HEK293 (cell line): Measurements from ENCODE around the gene HS1BP3.

ENCODE experiments used
- CTCF ChIA-PET: fragments of 350-600 bp; formaldehyde crosslinking; extraction: SDS; loops from one replicate; lab custom pipeline; 2021; ENCODE audit warnings: antibody characterized with exemption; lab: Yijun Ruan, JAX
- POLR2A ChIA-PET: fragments of 300-600 bp; formaldehyde crosslinking; extraction: SDS; loops from one replicate; lab custom pipeline; 2020; ENCODE audit warnings: antibody characterized with exemption, inconsistent platforms; lab: Yijun Ruan, JAX
- H3K27ac ChIP-seq: fragments of 200-500 bp; sonication (Bioruptor generic); 2 replicates; pipeline ENCODE4 v1.5.1; 2014; ENCODE audit warnings: low read depth, low read length, control low read depth, inconsistent platforms; ENCODE audit errors: extremely low read depth
- H3K36me3 ChIP-seq, 2 experiments: fragments of 200-500 bp in 1 of 2; sonication (Bioruptor generic) in 1 of 2; 1 replicate in 1 of 2; 2 replicates in 1 of 2; pipeline ENCODE4 v1.5.1; 2014 to 2017; ENCODE audit warnings: inconsistent platforms in 2 of 2, low read length in 2 of 2; ENCODE audit not compliant: control insufficient read depth in 2 of 2, insufficient read depth in 1 of 2
- H3K4me1 ChIP-seq: fragments of 200-500 bp; sonication (Bioruptor generic); 2 replicates; pipeline ENCODE4 v1.5.1; 2014; ENCODE audit warnings: mild to moderate bottlenecking, low read length, inconsistent platforms; ENCODE audit not compliant: control insufficient read depth, insufficient read depth
- H3K4me3 ChIP-seq: 2 replicates; pipeline ENCODE4 v1.5.1; 2011; ENCODE audit warnings: low read depth, mild to moderate bottlenecking, control low read depth, low read length, moderate library complexity
- H3K9me3 ChIP-seq: fragments of 200-500 bp; sonication (Bioruptor generic); 2 replicates; pipeline ENCODE4 v1.5.1; 2014; ENCODE audit warnings: low read depth, low read length, inconsistent platforms; ENCODE audit not compliant: control insufficient read depth, insufficient read depth
- CTCF ChIP-seq: fragments of 450-650 bp; formaldehyde crosslinking; IDR thresholded peaks from 2 replicates; pipeline ENCODE4 v1.5.1; 2016; ENCODE audit warnings: missing biosample characterization, missing genetic modification characterization
- EGR2 ChIP-seq: fragments of 450-650 bp; formaldehyde crosslinking; IDR thresholded peaks from 2 replicates; pipeline ENCODE4 v1.5.1; 2016; ENCODE audit warnings: low read depth, missing biosample characterization, missing genetic modification characterization
- GLIS2 ChIP-seq: fragments of 450-650 bp; formaldehyde crosslinking; IDR thresholded peaks from 2 replicates; pipeline ENCODE4 v1.5.1; 2016; ENCODE audit warnings: missing biosample characterization, missing genetic modification characterization
- TRIM28 ChIP-seq: IDR thresholded peaks from 2 replicates; pipeline ENCODE4 v1.6.1; 2011; ENCODE audit warnings: low read length, control low read depth, borderline replicate concordance
- ZFHX2 ChIP-seq: fragments of 450-650 bp; formaldehyde crosslinking; conservative IDR thresholded peaks from 2 replicates; pipeline ENCODE4 v1.5.1; 2016; ENCODE audit warnings: missing biosample characterization, missing genetic modification characterization
- ZNF138 ChIP-seq: fragments of 450-650 bp; formaldehyde crosslinking; IDR thresholded peaks from 2 replicates; pipeline ENCODE4 v1.5.1; 2016; ENCODE audit warnings: missing biosample characterization, missing genetic modification characterization, borderline replicate concordance
- ZNF221 ChIP-seq: fragments of 450-650 bp; formaldehyde crosslinking; IDR thresholded peaks from 2 replicates; pipeline ENCODE4 v1.5.1; 2017; ENCODE audit warnings: missing biosample characterization, missing genetic modification characterization, borderline replicate concordance
- ZNF416 ChIP-seq: fragments of 450-650 bp; formaldehyde crosslinking; IDR thresholded peaks from 2 replicates; pipeline ENCODE4 v1.5.1; 2016; ENCODE audit warnings: missing biosample characterization, missing genetic modification characterization
- ZNF449 ChIP-seq: fragments of 450-650 bp; formaldehyde crosslinking; IDR thresholded peaks from 2 replicates; pipeline ENCODE4 v1.5.1; 2017; ENCODE audit warnings: missing biosample characterization, mild to moderate bottlenecking, missing genetic modification characterization, moderate library complexity
- ZNF488 ChIP-seq: fragments of 450-650 bp; formaldehyde crosslinking; IDR thresholded peaks from 2 replicates; pipeline ENCODE4 v1.5.1; 2016; ENCODE audit warnings: missing biosample characterization, missing genetic modification characterization
- ZNF560 ChIP-seq: fragments of 450-650 bp; formaldehyde crosslinking; IDR thresholded peaks from 2 replicates; pipeline ENCODE4 v1.5.1; 2017; ENCODE audit warnings: missing biosample characterization, missing genetic modification characterization, borderline replicate concordance
- ZNF621 ChIP-seq: fragments of 450-650 bp; formaldehyde crosslinking; IDR thresholded peaks from 2 replicates; pipeline ENCODE4 v1.5.1; 2017; ENCODE audit warnings: missing biosample characterization, missing genetic modification characterization
- ZNF654 ChIP-seq: fragments of 450-650 bp; formaldehyde crosslinking; IDR thresholded peaks from 2 replicates; pipeline ENCODE4 v1.5.1; 2016; ENCODE audit warnings: low read depth, missing biosample characterization, missing genetic modification characterization
- ZNF658 ChIP-seq: fragments of 450-650 bp; formaldehyde crosslinking; IDR thresholded peaks from 2 replicates; pipeline ENCODE4; 2016; ENCODE audit warnings: missing biosample characterization, missing genetic modification characterization
- ZNF670 ChIP-seq: fragments of 450-650 bp; formaldehyde crosslinking; IDR thresholded peaks from 2 replicates; pipeline ENCODE4 v1.5.1; 2016; ENCODE audit warnings: missing biosample characterization, missing genetic modification characterization, low read depth
- ZNF747 ChIP-seq: fragments of 450-650 bp; formaldehyde crosslinking; IDR thresholded peaks from 2 replicates; pipeline ENCODE4 v1.5.1; 2016; ENCODE audit warnings: missing biosample characterization, missing genetic modification characterization
- ZNF776 ChIP-seq: fragments of 450-650 bp; formaldehyde crosslinking; IDR thresholded peaks from 2 replicates; pipeline ENCODE4 v1.5.0; 2017; ENCODE audit warnings: missing biosample characterization, missing genetic modification characterization, borderline replicate concordance
- ZSCAN16 ChIP-seq: fragments of 450-650 bp; formaldehyde crosslinking; IDR thresholded peaks from 2 replicates; pipeline ENCODE4 v1.5.1; 2016; ENCODE audit warnings: missing biosample characterization, missing genetic modification characterization

The HS1BP3 gene

GRCh38 chr2:20594048-20594750 is 56.7 kb downstream of the HS1BP3 start:
- ChIA-PET POLR2A (no interaction called here), CTCF (interaction anchor here (1.1 kb wide), 1 partner anchor 14 kb away, joined by 4 read pairs; no protein-coding TSS in a partner anchor)
- Histone ChIP-seq H3K9me3 (no peaks in the 10 kb centered on the region), H3K4me3 (no peak overlapping the region), H3K36me3 (no peaks in the 10 kb centered on the region), H3K27ac (no peak overlapping the region), H3K4me1 (no peaks in the 10 kb centered on the region)
- TF ChIP-seq ZNF560 (tag by site-specific recombination) (no peak), ZNF670 (tag by site-specific recombination) (no peak), ZNF221 (tag by site-specific recombination) (no peak), CTCF (no peak), ZNF416 (tag by site-specific recombination) (no peak), ZNF138 (tag by site-specific recombination) (no peak), ZNF449 (no peak), ZSCAN16 (tag by site-specific recombination) (no peak), ZNF658 (tag by site-specific recombination) (no peak)
- TF ChIP-seq, all 188 proteins: peak for 0

GRCh38 chr2:20593072-20594034 is 57.5 kb downstream of the HS1BP3 start:
- H3K36me3 ChIP-seq = no peaks in the 10 kb centered on the region
- H3K27ac ChIP-seq = no peak overlapping the region
- TF ChIP-seq ZFHX2 (tag by site-specific recombination) = peak; percentile 62; the same call in 1 of the 2 replicates
- TF ChIP-seq ZNF747 = no peak
- TF ChIP-seq EGR2 (tag by site-specific recombination) = peak; percentile 75
- H3K4me1 ChIP-seq = no peaks in the 10 kb centered on the region
- ChIA-PET CTCF (interaction anchor here (1.1 kb wide), 1 partner anchor 13 kb away, joined by 4 read pairs; no protein-coding TSS in a partner anchor), POLR2A (no interaction called here)
- H3K9me3 ChIP-seq = no peaks in the 10 kb centered on the region
- H3K4me3 ChIP-seq = no peak overlapping the region

- no peak overlapping the region for H3K27ac ChIP-seq
- ChIA-PET CTCF (interaction anchor here (0.9 to 1.1 kb wide), 2 partner anchors 10 to 12 kb away, joined by 4 read pairs; no protein-coding TSS in a partner anchor), POLR2A (interaction anchor here (1.7 to 3.3 kb wide), 2 partner anchors 12 to 146 kb away, joined by 3 to 15 read pairs; partner anchors contain the start of gene RHOB)
- no peaks in the 10 kb centered on the region for H3K4me1 ChIP-seq
- TF ChIP-seq ZNF654 (no peak), ZNF488 (tag by site-specific recombination) (no peak), TRIM28 (no peak), GLIS2 (tag by site-specific recombination) (no peak), ZNF621 (no peak), ZNF776 (tag by site-specific recombination) (no peak)
- no peaks in the 10 kb centered on the region for H3K9me3 ChIP-seq
- no peak overlapping the region for H3K4me3 ChIP-seq
- no peaks in the 10 kb centered on the region for H3K36me3 ChIP-seq
Observed at GRCh38 chr2:20592106-20593071, 58.5 kb downstream of the HS1BP3 start.
